ENCODE measurements around the gene CLOCK.

- TF ChIP-seq CTCF (IDR thresholded peaks at IDR 0.05) (no peak), POLR2AphosphoS5 (IDR thresholded peaks at IDR 0.05) (no peak)
Observed at GRCh38 chr4:55382488-55383003, 164.2 kb downstream of the CLOCK start.
